Measurements from ENCODE around the gene OTX2.

The OTX2 gene

GRCh38 chr14:56810147-56810719 is at the start of gene OTX2:
OTX2 (minus strand) TSS chr14:56810479; CDS start chr14:56805456, 5,023 bp downstream.
- no peak for DNase-seq

- no peak for DNase-seq
Observed at GRCh38 chr14:56858422-56858821, 48.1 kb upstream of the OTX2 start.

GRCh38 chr14:56857216-56857615 is 46.9 kb upstream of the OTX2 start:
- DNase-seq: no peak

- no peak for DNase-seq
Observed at GRCh38 chr14:56855891-56856461, 45.7 kb upstream of the OTX2 start.

GRCh38 chr14:56854325-56854724 is 44.0 kb upstream of the OTX2 start:
- no peak for DNase-seq

- no peak for DNase-seq
Observed at GRCh38 chr14:56846970-56847930, 37.0 kb upstream of the OTX2 start.

GRCh38 chr14:56844406-56845002 is 34.2 kb upstream of the OTX2 start:
- DNase-seq: no peak

- no peak for DNase-seq
Observed at GRCh38 chr14:56841611-56842010, 31.3 kb upstream of the OTX2 start.

- no peak for DNase-seq
Observed at GRCh38 chr14:56840221-56840620, 29.9 kb upstream of the OTX2 start.

GRCh38 chr14:56829151-56829550 is 18.9 kb upstream of the OTX2 start:
- no peak for DNase-seq

- no peak for DNase-seq
Observed at GRCh38 chr14:56826214-56826613, 15.9 kb upstream of the OTX2 start.

GRCh38 chr14:56821805-56822610 is 11.7 kb upstream of the OTX2 start:
- no peak for DNase-seq

GRCh38 chr14:56821177-56821576 is 10.9 kb upstream of the OTX2 start:
- no peak for DNase-seq

GRCh38 chr14:56817396-56817921 is 7.2 kb upstream of the OTX2 start:
- DNase-seq: no peak

- DNase-seq: no peak
Observed at GRCh38 chr14:56816574-56817391, 6.5 kb upstream of the OTX2 start.

- no peak for DNase-seq
Observed at GRCh38 chr14:56815745-56816144, 5.5 kb upstream of the OTX2 start.

GRCh38 chr14:56814969-56815700 is 4.9 kb upstream of the OTX2 start:
- no peak for DNase-seq

GRCh38 chr14:56814519-56814959 is 4.3 kb upstream of the OTX2 start:
- DNase-seq: no peak

GRCh38 chr14:56813143-56813551 is 2.9 kb upstream of the OTX2 start:
- no peak for DNase-seq

- DNase-seq: no peak
Observed at GRCh38 chr14:56812364-56813141, 2.3 kb upstream of the OTX2 start.
